Pulmonary artery endothelial cell (primary cell): ENCODE results near the gene NLGN1. TPM values are rescaled to one million over a fixed set of nuclear protein-coding genes. Genes with fewer than 3 reads are reported as not detected.

Experiments used
- DNase-seq: peaks from one replicate; pipeline ENCODE4 v3.0.0-alpha.2; 2011; ENCODE audit warnings: low read depth, low spot score
- total RNA-seq: library from RNA; depleted of rRNA; stranded (reverse); fragments of >200 nt; gene quantifications from 2 replicates; pipeline ENCODE4 v1.2.3, GENCODE V29; 2014

The NLGN1 gene
- total RNA-seq, 1 donor from 2014 or later = 37.5 TPM

DNA sequence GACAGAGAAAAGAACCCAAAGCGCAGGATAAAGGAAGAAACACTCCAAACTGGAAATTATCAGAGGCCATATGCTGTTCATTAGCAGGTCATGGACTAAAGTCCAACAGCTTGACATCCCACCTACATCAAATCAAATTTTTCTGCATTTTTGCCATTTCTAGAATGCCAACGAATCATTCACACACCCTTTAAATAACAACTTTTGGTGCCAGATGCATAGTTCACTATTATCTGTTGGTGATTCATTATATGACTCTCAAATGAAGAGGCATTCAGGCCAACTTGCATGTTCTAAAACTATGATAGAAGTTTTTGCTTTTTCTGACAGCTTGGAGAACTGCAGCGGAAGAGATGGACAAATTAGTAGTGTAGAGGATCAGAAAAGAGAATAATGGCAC is 931.8 kb downstream of the NLGN1 start:
- no peak for DNase-seq

DNA sequence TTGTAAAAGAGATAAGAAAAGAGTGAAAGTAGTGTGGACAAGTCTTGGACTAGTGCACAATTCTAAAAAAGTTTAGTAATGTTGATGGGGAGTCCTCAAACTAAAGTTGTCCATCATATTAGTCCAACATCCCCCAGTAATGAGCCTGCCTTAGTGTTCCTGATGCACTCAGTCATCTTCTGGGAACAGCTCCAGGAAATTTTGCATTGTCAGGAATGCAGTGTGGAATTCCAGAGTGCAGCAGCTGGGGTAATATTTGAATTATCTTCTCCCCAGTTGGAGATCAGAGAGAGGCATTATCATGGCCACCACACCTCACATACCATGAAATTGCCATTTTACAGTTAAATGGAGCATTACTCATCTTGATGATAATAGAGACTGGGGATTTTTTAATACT is 932.8 kb downstream of the NLGN1 start:
- DNase-seq = no peak

DNA sequence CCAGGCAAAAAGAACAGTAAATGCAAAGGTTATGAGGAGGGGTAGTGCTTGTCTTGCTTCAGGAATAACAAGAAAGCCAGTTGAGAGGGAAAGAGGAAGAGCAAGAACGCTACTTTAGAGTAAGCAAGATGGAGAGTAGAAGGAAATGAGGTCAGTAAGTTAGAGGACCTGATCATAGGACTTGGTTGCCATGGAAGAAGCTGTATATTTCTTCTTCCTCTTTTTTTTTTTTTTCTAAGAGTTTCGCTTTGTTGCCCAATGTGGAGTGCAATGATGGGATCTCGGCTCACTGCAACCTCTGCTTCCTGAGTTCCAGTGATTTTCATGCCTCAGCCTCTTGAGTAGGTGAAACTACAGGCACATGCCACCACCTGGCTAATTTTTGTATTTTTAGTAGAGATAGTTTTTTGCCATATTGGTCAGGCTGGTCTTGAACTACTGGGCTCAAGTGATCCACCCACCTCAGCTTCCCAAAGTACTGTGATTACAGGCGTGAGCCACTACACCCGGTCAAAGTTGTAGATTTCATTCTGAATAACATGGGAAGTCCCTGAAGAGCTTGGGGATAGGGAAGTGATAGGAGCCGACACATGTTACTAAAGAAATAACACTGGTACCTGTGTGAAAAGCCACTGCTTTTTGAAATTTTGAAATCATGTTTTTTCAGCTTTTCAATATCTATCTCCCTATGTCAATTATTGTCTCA is 933.7 kb downstream of the NLGN1 start:
- no peak for DNase-seq

DNA sequence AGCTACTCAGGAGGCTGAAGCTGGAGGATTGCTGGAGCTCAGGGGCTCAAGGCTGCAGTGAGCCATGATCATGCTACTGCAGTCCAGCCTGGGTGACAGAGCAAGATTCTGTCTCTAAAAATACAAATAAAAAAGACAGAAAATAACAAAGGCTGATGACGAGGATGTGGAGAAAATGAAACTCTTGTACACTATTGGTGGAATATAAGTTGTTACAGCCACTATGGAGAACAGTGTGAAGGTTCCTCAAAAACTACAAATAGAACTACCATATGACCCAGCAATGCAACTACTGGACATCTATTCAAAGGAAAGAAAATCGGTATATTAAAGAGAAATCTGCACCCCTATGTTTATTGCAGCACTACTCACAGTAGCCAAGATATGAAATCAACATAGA is 934.8 kb downstream of the NLGN1 start:
- no peak for DNase-seq

DNA sequence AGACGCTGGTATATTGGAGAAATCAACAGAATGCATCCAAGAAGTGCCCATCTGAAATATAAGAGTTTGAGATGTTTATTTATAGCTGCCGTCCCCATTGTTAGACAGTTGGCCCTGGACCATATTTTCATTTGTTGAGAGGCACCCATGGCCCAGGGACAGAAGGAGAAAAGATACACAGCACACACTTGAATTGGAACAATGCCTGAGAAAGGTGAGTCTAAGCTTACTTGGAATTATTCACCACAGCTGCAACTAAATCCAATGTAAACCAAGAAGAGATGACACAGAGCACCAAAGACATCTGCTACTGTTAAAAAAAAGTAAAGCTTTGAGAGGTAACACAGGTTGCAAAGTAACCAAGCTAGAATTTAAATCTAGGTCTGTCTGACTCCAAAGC is 936.1 kb downstream of the NLGN1 start:
- no peak for DNase-seq

DNA sequence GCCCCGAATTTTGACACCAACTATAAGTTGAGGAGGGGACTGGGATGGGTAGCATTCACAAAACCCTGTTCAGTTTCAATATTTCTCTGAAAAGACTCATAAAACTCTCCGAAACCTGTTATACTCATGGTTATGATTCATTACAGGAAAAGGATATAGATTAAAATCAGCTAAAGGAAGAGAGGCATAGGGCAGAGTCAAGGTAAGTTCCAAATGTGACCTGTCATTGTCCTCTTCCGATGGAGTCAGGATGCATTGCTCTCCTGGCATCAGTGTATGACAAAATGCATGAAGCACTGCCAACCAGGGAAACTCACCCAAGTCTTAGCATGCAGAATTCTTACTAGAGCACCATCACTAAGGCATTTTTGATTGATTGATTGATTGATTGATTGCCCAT is 936.6 kb downstream of the NLGN1 start:
- DNase-seq = no peak

DNA sequence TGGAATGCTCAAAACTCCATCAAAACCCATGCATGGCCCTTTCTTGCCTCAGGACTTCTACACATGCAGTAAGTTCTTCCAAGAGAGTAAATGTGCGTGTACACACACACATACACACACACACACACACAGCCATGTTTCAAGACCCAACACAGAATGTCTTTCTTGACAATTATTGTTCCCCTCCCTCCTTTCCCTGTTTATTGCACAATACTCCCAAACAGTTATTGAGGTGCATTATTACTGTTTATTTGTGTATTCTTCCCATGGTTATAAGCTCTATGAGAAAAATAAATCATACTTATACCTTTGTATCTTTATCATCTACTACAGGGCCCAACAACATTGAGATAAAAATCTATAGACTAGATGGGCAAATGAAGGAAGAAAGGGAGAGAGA is 937.8 kb downstream of the NLGN1 start:
- no peak for DNase-seq

DNA sequence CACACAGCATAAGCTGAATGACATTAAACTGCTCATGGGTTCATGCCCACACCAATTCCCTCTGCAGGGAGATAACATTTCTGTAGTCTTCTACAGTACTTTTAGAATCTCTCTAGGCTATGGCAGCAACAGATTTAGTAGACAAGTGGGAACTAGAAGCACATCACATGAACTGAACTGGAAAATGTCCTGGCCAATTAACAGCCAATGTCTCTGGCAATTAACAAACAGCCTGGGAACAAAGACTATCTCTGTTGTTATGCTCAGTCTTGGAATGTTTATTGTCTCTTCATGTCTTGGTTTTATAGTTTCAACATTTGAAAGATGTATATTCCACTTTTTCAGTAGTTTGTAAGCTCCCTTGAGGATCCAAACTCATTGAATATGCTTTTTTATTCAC is 938.4 kb downstream of the NLGN1 start:
- DNase-seq = no peak
